ENCODE results near the gene SLC9A5. TPM values are rescaled to one million over a fixed set of nuclear protein-coding genes. Genes with fewer than 3 reads are reported as not detected.

SLC9A5 gene
- total RNA-seq, 4 donors from 2014 or later, result 0.19 TPM; not detected in 3

GRCh38 chr16:67226804-67227566 lies 21.8 kb upstream of the SLC9A5 start, which contains the start of gene TMEM208:
TSS of gene TMEM208 (plus strand) at chr16:67227130. CDS start at chr16:67227219, 89 bp downstream.
- 1 to 2% methylated on average over 11 to 14 of the region's 46 CpGs for WGBS, 2 donors
- TF ChIP-seq CTCF (IDR thresholded peaks at IDR 0.05), result peak in 2 of 6 experiments; percentile 13 to 59
- TF ChIP-seq POLR2A (IDR thresholded peaks at IDR 0.05), result peak in 3 of 4 donors; percentile 20 to 78 (median 50)
- H3K36me3 ChIP-seq, result peaks cover 25 to 40% (median 25%) of the 10 kb centered on the region in 3 donors
- no peaks in the 10 kb centered on the region for H3K9me3 ChIP-seq
- H3K4me1 ChIP-seq, result peaks cover 14 to 34% (median 18%) of the 10 kb centered on the region in 3 donors
- peak; percentile 93 for DNase-seq
- intact Hi-C loops (cut with DNase I), result no loop called here
- no peaks in the 10 kb centered on the region for H3K27me3 ChIP-seq
- H3K27ac ChIP-seq, result peak within 1 kb of the TSS; percentile 83 to 92 (median 88)
- peak within 1 kb of the TSS; percentile 81 to 98 (median 92) for H3K4me3 ChIP-seq

- no peak for DNase-seq
- H3K4me1 ChIP-seq, result peaks cover 14 to 34% (median 18%) of the 10 kb centered on the region in 3 donors
- peak overlapping the region; percentile 81 to 98 (median 92) for H3K4me3 ChIP-seq
- no peaks in the 10 kb centered on the region for H3K27me3 ChIP-seq
- H3K36me3 ChIP-seq, result peaks cover 25 to 44% (median 27%) of the 10 kb centered on the region in 3 donors
- no peak for TF ChIP-seq CTCF (IDR thresholded peaks at IDR 0.05)
- TF ChIP-seq POLR2A (IDR thresholded peaks at IDR 0.05), result no peak
- peak overlapping the region; percentile 83 to 92 (median 88) for H3K27ac ChIP-seq
- intact Hi-C loops (cut with DNase I), result no loop called here
- WGBS, 2 donors, result 16 to 20% methylated on average over 6 of the region's 12 CpGs
- no peaks in the 10 kb centered on the region for H3K9me3 ChIP-seq
Measured at GRCh38 chr16:67227567-67227921, 21.2 kb upstream of the SLC9A5 start.

GRCh38 chr16:67228034-67228785 lies 20.6 kb upstream of the SLC9A5 start:
- Histone ChIP-seq H3K36me3 (peaks cover 25 to 50% (median 27%) of the 10 kb centered on the region in 3 donors), H3K27me3 (no peaks in the 10 kb centered on the region)
- DNase-seq, result no peak

GRCh38 chr16:67228905-67229304 lies 19.9 kb upstream of the SLC9A5 start:
- Histone ChIP-seq H3K4me3 (no peak overlapping the region), H3K27ac (no peak overlapping the region), H3K27me3 (no peaks in the 10 kb centered on the region), H3K36me3 (peaks cover 25 to 57% (median 28%) of the 10 kb centered on the region in 3 donors), H3K9me3 (no peaks in the 10 kb centered on the region), H3K4me1 (peaks cover 14 to 34% (median 18%) of the 10 kb centered on the region in 3 donors)
- intact Hi-C loops (cut with DNase I), result no loop called here
- 58 to 90% methylated on average over 2 of the region's 9 CpGs for WGBS, 2 donors
- no peak for TF ChIP-seq POLR2A (IDR thresholded peaks at IDR 0.05)
- no peak for TF ChIP-seq CTCF (IDR thresholded peaks at IDR 0.05)
- DNase-seq, result no peak

More at GRCh38 chr16:67228034-67228785, 20.6 kb upstream of the SLC9A5 start:
- no peak overlapping the region for H3K27ac ChIP-seq
- H3K4me3 ChIP-seq, result peak overlapping the region in 3 of 4 donors; percentile 81 to 98 (median 93)
- 91 to 92% methylated on average over 6 to 7 of the region's 9 CpGs for WGBS, 2 donors
- intact Hi-C loops (cut with DNase I), result no loop called here
- H3K9me3 ChIP-seq, result no peaks in the 10 kb centered on the region
- TF ChIP-seq POLR2A (IDR thresholded peaks at IDR 0.05) (no peak), CTCF (IDR thresholded peaks at IDR 0.05) (no peak)
- peaks cover 14 to 34% (median 18%) of the 10 kb centered on the region in 3 donors for H3K4me1 ChIP-seq

All from esophagus squamous epithelium (tissue), 5 donors.